GM21360 (cell line): Measurements from ENCODE around the gene SUMF1.

Experiments
- ATAC-seq: cut with Tn5 transposase; IDR thresholded peaks from one replicate; pipeline ENCODE4 v1.9.1; 2021; ENCODE audit warnings: mild to moderate bottlenecking, moderate library complexity; ENCODE audit not compliant: unreplicated experiment

The SUMF1 gene

DNA sequence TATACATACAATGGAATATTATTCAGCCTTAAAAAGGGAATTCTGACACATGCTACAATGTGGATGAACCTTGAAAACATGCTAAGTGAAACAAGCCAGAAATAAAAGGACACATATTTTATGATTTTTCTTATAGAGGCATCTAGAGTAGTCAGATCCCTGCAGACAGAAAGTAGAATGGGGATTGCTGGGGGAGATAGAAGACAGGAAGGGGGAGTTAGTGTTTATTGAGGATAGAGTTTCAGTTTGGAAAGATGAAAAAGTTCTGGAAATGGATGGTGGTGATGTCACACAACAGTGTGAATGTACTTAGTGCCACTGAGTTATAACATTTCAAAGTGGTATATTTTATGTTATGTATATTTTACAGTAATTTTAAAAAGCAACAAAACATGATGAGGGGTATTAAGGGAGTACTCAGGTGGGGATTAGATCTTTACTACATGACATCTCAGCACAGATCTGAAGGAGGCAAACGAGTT, 30.8 kb upstream of the SUMF1 start:
- no peak for ATAC-seq

DNA sequence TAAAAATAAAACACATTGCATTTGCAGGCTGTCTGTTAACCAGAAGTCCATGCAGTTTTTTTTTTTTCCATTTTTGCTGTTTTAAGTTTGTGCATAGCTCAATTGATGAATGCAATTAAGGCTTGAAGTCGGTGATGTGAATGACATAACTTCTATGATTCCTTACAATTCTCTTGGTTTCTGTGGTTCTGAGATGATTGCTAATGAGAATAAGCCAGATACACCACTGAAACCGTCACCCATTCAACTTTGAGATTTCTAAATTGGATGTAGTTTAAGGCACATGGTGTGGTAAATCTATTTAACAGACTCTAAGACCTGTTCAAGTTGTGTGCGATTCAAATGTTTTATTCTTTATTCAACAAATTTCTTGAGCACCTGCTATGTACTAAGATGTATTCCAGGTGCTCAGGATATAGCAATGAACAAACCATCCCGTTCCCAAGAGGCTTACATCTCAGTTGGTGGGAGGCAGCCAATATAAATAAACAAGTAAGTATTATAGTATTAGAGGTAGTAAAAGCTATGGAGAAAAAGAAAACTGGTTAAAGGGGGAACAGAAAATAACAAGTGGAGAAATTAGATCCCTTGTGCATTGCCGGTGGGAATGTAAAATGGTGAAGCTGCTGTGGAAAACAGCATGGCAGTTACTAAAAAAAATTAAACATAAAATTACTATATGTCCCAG, 30.1 kb upstream of the SUMF1 start:
- no peak for ATAC-seq

DNA sequence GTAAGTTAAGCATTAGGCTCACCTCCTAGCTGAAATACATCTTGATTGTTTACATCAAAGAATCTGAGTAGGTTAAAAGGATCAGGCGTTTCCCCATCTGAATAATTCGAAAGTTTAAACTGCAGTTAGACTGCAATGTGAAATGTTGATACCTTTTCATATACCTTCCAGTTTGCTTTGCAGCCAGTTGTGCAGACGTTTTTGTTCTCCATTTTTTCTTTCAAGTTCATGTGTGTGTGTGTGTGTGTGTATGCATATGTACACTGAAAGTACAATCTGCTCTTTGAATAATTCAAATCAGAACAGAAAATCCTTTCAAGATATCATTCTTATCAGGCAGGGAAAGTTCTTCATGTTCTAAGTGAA, 29.0 kb upstream of the SUMF1 start:
- ATAC-seq = no peak

DNA sequence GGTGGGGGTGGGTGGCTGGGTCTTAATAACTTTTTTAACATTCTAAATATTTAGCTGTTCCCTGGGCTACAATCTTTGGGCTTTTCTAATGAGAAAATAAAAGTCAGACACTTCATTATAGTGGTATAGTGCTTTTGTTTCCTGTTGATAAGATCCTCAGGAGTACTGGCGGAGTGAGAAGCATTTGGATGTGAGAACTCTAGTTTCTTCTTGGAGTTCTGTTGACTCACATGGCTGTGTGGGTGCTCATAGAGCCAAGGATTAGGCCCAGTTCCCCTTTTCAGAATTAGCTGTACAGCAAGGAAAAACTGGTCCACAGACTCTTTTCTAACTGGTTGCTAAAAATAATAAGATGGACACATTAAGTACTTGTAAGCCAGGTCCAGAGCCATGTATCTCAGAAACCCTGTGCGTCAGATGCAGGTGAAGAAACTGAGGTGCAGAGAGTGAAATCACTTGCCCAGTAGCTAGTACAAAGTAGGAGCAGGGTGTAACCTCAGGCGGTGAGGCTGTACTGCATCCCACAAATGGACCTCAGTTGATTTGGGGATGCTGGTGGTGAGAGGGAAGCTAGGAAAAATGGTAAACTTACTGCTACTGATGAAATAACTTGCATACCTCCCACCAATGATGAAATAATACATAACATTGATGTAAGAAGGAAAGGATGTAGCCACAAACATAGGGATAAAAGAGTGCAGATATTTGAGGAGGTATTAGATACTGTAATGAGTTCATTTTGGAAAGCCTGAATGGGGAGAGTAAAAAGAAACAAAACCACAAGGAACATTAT, 28.4 kb upstream of the SUMF1 start:
- ATAC-seq = no peak

DNA sequence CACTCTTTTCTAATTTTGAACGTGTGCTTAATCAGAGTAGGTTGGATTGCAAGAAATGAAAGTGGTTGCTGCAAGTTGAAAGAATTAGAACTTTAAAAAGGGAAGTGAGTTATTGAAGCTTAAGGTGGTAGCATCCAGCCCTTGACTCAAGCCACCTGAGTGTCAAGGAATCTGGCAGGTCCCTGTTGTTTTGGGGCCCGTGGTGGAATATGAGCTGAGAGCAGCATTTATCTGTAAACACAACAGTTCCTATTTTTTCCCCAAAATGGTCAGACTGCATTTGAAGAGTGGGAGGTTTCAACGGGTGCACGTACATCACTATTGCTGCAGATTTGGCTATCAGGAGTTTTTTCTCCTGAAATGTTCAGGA, 27.8 kb upstream of the SUMF1 start:
- ATAC-seq = no peak

DNA sequence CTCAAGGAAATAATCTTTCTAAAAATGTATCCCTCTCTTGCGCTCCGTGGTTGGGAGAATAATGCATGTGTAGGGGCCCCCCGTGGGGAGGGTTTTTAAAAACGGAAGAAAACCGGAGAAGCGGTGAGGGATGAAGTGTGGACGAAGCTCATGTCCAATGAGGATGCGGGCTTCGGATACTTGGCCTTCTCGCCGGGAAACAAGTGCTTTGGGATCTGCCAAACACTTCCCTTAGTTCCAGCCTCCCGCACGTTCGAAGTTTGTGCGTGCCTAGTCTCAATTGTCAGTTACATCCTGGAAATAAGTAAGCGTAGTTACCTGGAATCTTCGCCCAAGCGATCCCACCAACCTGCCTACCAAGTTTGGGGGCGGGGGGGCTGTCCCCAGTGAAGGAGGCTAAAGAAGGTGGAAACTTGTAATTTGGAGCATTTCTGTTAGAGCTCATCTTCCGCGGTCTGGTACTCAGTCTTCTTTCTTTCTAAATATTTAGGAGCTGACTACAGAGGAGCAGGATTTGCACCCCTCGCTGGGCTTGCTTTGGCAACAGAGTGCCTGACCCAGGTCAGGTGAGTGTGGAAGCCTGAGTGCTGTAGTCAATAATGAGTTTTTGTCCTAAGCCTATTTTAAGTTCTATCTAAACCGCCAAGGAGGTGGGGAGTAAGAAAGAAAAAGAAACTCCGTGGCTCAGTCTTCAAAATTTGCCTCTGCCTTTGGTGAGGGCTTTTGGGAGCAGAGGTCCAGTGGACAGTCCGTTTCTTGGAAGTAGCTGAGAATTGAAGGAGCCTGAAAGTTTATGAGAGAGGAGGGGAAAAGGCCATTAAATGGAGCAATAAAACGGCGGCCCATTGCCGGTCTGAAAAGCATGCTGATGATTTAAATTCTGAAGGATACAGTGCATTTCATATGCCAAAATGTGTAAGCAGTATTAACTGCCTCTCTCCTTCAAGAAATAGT, 27.1 kb upstream of the SUMF1 start:
- ATAC-seq = no peak

DNA sequence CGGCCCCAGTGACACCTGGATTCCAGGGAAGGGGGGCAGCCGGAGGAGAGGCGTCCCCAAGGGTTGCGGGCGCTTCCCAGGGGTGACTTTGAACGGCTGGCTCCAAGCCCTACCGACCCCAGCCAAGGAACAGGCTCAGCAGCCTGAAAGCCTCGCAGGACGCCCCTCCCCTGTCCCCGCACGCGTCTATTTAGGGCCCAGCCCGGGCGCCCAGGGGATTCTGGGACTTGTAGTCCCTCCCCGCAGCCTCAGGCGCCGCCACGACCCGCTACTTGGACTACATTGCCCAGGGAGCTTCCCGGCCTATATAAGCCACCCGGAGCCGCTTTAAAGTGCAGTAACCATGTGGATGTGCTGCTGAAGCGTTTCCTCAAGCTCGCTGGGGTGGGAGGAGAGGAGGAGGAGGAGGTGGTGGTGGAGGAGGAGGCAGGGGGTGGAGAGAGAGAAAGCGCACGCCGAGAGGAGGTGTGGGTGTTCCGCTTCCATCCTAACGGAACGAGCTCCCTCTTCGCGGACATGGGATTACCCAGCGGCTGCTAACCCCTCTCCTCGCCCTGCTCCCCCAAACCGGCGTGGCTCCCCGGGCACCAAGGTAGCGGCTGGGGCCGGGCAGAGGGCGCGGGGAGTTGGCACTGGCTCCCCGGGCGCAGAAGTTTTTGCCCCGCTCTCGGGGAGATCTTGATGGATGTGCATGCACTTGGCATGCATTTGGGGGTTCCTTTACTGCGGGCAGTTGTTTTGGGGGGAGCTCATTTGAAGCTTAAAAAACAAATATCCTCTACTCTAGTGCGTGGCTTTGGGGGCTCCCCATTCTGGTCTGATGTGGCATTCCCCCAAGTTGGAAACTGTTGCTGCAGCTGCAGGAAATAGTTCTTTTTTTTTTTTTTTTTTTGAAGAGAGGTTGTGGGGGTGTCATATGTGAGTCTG, 26.2 kb upstream of the SUMF1 start, which contains the start of gene ITPR1:
TSS of gene ITPR1 (plus strand) at position 335 of the 927 bp plus-strand sequence. CDS start 23,144 bp downstream, outside the sequence.
- ATAC-seq = peak; percentile 94

DNA sequence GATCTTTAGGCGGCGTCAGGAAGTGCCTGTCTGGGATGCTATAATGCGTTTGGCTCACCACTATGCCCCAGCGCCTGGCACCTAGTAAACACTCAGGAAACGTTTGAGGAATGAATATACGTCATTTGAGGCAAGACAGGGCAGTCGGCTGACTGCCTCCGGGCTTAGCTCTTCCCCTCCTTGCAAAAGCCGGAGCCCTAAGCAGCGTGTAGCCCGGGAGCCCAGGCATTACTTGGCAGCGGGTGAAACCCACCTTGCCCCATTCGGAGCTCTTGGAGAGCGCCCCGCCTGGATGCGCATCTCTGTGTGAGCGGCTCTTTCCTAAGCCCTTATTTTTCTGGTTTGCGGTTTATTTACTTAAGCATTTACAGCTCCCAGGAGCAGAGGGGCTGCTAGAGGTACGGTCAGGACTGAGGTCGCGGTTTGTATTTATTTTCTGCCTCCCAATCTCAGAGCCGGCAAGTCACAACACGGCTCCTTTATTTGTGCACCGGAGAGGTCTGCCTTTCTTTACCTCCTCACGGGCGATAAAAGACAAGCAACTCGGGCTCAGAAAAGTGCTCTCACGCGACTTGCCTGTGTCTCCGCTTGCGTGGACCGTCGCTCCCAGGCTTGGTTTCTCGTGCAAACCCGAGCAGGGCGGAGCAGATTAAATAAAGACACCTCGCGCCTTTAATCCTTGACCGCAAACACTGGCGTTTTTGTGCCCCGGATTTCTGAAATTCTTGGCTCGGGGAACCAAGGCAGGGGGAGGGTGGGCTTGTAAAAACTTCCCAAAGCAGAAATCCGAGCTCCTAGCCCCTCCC, 25.3 kb upstream of the SUMF1 start:
- ATAC-seq = no peak

DNA sequence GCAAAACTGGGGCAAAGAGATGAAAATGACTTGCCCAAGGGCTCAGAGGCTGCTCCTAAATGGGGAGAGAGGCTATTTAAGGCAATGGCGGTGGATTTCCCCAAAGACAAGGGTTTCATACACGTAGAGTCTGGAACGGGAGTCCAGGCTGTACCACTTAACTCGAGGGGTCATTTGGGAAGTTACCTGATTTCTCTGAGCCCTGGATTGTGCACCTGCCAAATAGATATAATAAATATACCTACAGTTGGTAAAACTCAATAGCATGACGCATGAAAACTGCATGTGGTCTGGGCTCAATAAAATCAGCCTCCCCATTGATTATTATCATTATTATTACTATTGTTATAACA, 24.8 kb upstream of the SUMF1 start:
- ATAC-seq = no peak

DNA sequence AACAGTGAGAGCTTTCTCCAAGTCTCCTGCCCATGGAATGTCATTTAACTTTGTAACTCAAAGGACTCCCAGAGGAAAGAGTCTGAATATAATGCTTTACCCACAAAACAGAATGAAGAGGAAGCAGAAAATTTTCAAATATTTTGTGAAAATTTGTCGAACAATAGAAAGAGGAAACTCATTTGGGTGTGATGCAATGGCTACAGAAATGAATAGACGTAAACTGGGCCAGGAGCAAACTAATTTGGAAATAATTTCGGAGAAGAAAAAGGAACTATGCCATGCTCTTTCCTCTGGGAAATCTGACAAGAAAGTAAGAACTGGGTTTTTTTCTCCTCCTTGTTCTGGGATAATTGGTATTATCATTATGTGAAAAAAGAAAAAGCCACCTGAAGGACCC, 11.2 kb upstream of the SUMF1 start:
- no peak for ATAC-seq

DNA sequence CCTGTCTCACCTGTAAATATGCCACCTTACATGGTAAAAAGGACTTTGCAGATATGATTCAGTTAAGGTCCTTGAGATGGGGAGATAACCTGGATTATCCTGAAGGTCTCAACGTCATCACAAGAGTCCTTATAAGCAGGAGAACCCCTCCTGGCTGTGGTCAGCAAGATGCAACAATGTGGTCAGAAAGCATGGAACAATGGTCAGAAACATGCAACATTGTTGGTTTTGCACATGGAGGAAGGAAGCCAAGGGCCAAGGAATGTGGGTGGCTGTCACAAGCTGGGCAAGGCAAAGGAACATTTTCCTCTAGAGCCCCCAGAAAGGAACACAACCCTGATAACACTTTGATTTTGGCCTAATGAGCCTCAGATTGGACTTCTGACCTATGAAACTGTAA, 9.4 kb upstream of the SUMF1 start:
- no peak for ATAC-seq

DNA sequence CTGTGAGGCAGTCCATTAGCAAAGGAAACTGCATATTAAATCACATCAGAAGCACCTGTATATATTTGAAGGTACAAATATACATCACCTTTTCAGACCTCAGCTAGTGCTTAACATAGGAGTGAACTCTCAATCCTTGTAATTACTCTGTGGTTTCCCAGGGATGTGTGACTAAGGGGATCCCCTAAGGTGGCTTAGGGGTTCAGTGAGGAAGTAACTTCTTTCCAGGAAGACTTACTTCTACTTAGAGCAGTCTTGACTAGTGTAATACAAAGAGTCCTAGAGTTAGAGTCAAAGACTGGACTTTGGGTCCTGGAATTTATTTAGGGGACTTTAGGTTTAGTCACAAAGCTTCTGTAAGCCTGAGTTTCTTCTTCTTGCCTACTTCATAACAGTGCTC, 8.7 kb upstream of the SUMF1 start:
- ATAC-seq = no peak

DNA sequence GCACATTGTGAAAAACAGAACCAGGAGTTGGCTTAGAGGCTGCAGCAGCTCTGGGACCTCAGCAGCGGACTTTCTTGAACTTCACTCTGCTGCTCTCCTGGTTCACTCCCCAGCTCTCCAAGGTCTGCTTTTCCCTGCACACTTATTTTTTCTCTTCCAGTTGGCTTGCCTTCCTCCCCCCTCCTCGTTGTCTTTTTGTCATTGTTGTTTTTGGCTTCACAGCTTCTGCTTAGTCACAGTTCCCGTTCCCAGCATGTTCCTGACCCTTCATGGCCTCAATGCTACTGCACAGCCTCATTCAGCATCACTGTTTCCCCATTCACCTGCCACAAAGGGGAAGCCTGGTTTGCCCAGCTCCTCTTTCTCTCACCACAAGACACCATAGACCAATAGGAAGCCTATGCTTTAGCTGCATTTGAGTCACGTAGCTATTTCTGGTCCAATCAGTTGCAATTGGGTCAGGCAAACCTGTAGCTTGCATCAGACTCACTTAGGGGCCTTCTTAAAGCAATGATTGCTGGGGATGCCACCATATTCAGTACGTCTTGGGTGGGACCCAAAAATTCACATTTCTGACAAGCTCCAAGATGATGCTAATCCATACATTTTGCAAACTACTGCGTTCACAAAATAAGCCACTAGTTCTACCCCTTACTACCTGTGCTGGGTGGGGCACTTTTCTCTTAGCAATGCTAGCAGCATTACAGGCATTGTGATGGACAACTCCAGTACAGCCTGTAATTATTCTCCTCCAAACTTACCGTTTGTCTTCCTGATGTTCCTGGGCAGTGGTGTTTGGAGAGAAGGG, 7.8 kb upstream of the SUMF1 start:
- ATAC-seq = peak; percentile 59

DNA sequence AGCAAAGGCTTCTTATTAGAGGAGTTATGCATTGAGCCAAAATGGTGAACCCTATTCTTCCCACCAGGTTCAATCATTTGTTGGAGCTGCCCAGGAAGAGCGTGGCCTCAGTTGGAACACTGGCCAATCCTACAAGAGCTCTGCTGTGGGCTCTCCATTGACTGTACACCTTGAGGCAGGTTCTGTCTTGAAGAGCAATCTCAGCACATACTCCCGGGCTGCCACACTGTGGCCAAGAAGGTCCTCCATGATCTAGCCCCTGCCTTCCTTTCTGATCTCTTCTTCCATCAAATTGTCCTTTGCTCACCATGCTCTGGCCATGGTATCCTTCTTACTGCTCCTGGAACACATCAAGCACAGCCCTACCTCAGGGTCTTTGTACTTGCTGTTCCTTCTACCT, 5.7 kb upstream of the SUMF1 start:
- no peak for ATAC-seq

DNA sequence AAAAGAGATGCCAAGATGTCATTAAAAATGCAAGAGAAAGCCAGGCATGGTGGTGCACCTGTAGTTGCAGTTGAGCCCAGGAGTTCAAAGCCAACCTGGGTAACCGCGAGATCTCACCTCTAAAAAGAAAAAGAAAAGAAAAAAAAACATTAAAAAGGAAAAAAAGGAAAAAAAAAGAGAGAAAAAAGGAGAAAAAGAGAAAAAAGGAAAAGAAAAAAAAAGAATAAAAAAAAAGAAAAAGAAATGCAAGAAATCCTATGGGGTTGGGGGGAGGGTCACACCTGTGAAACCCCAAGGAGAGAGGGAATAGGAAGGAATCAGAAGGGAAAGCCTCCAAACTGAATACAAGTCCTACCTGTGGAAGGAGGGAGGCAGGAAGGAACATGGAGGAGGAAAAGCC, 5.2 kb upstream of the SUMF1 start:
- no peak for ATAC-seq

DNA sequence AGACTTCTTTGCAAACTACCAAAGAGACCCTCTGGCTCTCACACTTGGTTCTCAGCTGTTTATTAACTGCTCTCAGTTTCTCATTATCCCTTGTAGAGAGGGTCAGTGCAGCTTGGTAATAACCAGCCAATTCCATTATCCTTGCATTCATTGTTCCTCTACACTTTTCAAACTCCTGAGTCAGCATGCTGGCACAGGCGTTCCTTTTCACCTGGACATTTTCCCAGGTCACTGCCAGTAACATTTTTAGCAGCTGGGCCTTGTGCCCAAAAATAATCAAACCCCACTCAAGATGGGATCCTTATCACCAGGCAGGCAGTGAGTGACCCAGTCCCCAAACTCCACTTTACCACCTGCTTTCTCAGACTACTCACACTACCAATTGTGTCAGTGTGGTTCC, 4.8 kb upstream of the SUMF1 start:
- no peak for ATAC-seq

DNA sequence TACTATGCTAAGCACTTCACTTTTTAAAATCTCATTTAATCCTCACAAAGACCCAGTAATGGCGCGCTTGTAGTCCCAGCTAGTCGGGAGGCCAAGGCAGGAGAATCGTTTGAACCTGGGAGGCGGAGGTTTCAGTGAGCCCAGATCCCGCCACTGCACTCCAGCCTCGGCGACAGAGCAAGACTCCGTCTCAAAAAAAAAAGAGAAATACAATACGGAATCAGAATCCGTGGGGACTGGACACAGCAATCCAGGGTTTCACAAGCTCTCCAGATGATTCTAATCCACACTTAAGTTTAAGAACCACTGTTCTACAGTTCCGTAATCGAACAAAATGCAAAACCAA, 426 bp upstream of the SUMF1 start:
- no peak for ATAC-seq

DNA sequence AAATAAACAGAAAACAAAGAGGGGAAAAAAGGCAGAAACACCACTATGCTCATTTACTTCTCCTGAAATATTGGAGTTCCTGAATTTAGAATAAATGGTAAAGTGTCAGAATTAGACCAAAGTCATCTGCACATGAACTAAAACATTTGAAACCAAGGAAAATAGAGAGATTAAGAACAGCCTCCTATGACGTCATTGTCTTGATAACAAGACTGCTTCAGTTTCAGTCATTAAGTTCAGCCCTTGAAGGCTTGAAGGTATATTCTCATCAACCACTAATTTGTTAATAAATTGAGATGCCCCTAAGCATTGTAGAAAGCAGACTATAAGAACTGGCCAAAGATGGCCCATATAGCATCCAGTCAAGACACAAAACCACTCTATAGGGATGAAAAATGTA, 2.5 kb downstream of the SUMF1 start:
- no peak for ATAC-seq
